Gastrocnemius medialis (tissue), 4 donors: ENCODE measurements around the gene NDRG3.

Experiments used
- POLR2A ChIP-seq, 2 donors: fragments of 450-650 bp; IDR thresholded peaks; one replicate each; pipeline ENCODE4 v1.6.1; 2017; ENCODE audit warnings: antibody characterized with exemption in 2 of 2, mild to moderate bottlenecking in 2 of 2, moderate library complexity in 2 of 2
- TF ChIP-seq, protein P1 (sequence below), 5 experiments: fragments of 450-650 bp in 3 of 5; fragments of 200-600 bp in 2 of 5; sonication (generic) in 2 of 5; IDR thresholded peaks in 4 of 5; conservative IDR thresholded peaks in 1 of 5; 1 replicate in 4 of 5; 2 replicates in 1 of 5; pipeline ENCODE4 v1.5.1; 2016 to 2019; ENCODE audit warnings: antibody characterized with exemption in 5 of 5, mild to moderate bottlenecking in 3 of 5, moderate library complexity in 3 of 5

DNA sequence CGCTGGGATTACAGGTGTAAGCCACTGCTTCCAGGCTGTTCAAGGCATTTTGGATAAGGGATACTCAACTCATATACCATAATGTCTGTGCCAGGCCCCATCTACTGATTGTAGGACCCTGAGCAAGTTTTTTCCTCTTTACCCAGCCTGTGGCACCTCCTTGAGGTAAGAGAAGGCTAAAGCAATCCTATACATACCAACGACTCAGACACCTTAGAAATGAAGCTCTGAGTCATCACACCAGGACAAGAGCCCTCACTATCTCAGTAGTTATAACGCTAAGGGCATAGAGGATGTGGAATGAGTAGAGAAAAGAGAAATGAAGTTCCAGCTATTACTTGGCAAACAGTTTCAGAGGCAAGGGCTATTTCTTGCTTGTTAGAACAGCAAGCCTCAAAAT lies 16.9 kb downstream of the NDRG3 start:
- TF ChIP-seq, protein P1, sequence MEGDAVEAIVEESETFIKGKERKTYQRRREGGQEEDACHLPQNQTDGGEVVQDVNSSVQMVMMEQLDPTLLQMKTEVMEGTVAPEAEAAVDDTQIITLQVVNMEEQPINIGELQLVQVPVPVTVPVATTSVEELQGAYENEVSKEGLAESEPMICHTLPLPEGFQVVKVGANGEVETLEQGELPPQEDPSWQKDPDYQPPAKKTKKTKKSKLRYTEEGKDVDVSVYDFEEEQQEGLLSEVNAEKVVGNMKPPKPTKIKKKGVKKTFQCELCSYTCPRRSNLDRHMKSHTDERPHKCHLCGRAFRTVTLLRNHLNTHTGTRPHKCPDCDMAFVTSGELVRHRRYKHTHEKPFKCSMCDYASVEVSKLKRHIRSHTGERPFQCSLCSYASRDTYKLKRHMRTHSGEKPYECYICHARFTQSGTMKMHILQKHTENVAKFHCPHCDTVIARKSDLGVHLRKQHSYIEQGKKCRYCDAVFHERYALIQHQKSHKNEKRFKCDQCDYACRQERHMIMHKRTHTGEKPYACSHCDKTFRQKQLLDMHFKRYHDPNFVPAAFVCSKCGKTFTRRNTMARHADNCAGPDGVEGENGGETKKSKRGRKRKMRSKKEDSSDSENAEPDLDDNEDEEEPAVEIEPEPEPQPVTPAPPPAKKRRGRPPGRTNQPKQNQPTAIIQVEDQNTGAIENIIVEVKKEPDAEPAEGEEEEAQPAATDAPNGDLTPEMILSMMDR (IDR thresholded peaks at IDR 0.05 in 4 of 5, conservative IDR thresholded peaks at IDR 0.05 in 1 of 5): no peak
- no peak for TF ChIP-seq POLR2A (IDR thresholded peaks at IDR 0.05)
